CD14-positive monocyte (primary cell): Measurements from ENCODE around the gene NACAD. TPM values are rescaled to one million over a fixed set of nuclear protein-coding genes. Genes with fewer than 3 reads are reported as not detected.

ENCODE experiments used
- DNase-seq, 3 donors: peaks; one replicate each; pipeline ENCODE4 v3.0.0-alpha.2; 2011 to 2022
- H2AFZ ChIP-seq: 2 replicates; pipeline ENCODE4 v1.6.0; 2012; ENCODE audit warnings: mild to moderate bottlenecking, low read depth, low read length, inconsistent platforms; ENCODE audit not compliant: insufficient read depth, poor library complexity, severe bottlenecking
- H3K27ac ChIP-seq, 2 donors: 1 replicate in 1 of 2; 2 replicates in 1 of 2; pipeline ENCODE4 v1.5.1; 2012 to 2013; ENCODE audit warnings: low read length in 2 of 2, control low read depth in 1 of 2, inconsistent platforms in 1 of 2, low read depth in 1 of 2, mild to moderate bottlenecking in 1 of 2
- H3K27me3 ChIP-seq, 2 donors: one replicate each; pipeline versions ENCODE4 v1.6.0 to v1.6.1; 2011 to 2013; ENCODE audit warnings: low read length in 2 of 2; ENCODE audit not compliant: control insufficient read depth in 2 of 2, insufficient read depth in 2 of 2
- H3K36me3 ChIP-seq, 2 donors: replicated peaks in 1 of 2; 1 replicate in 1 of 2; 2 replicates in 1 of 2; pipeline versions ENCODE4 v1.5.1 to v1.6.1; 2012 to 2013; ENCODE audit warnings: low read length in 2 of 2, control low read depth in 1 of 2, inconsistent platforms in 1 of 2, mild to moderate bottlenecking in 1 of 2; ENCODE audit not compliant: insufficient read depth in 2 of 2, control insufficient read depth in 1 of 2
- H3K4me1 ChIP-seq, 2 donors: 1 replicate in 1 of 2; 2 replicates in 1 of 2; pipeline versions ENCODE4 v1.5.1 to v1.6.1; 2012 to 2013; ENCODE audit warnings: low read length in 2 of 2, control low read depth in 1 of 2, inconsistent platforms in 1 of 2, mild to moderate bottlenecking in 1 of 2, moderate library complexity in 1 of 2; ENCODE audit not compliant: insufficient read depth in 2 of 2, control insufficient read depth in 1 of 2
- H3K4me2 ChIP-seq: replicated peaks from 2 replicates; pipeline ENCODE3; 2012; ENCODE audit warnings: low read length, moderate library complexity, mild to moderate bottlenecking; ENCODE audit not compliant: poor library complexity, severe bottlenecking; ENCODE audit errors: extremely low read depth
- H3K4me3 ChIP-seq, 3 experiments: fragments of 200-600 bp in 1 of 3; sonication (generic) in 1 of 3; replicated peaks in 1 of 3; 1 replicate in 2 of 3; 2 replicates in 1 of 3; pipeline ENCODE4 v1.5.1; 2011 to 2013; ENCODE audit warnings: low read length in 3 of 3, mild to moderate bottlenecking in 3 of 3, control low read depth in 2 of 3, low read depth in 2 of 3, inconsistent platforms in 1 of 3, moderate library complexity in 1 of 3
- H3K79me2 ChIP-seq: 2 replicates; pipeline ENCODE4 v1.6.0; 2012; ENCODE audit warnings: mild to moderate bottlenecking, control low read depth, inconsistent platforms, low read length, moderate library complexity; ENCODE audit not compliant: insufficient read depth
- H3K9ac ChIP-seq: 2 replicates; pipeline ENCODE4 v1.6.0; 2017; ENCODE audit warnings: low read length, mild to moderate bottlenecking; ENCODE audit not compliant: insufficient read depth, poor library complexity, severe bottlenecking
- H3K9me3 ChIP-seq, 2 donors: replicated peaks in 1 of 2; 1 replicate in 1 of 2; 2 replicates in 1 of 2; pipeline versions ENCODE4 v1.5.1 to v1.6.1; 2012 to 2013; ENCODE audit warnings: low read length in 2 of 2, control low read depth in 1 of 2; ENCODE audit not compliant: control insufficient read depth in 1 of 2, insufficient read depth in 1 of 2
- H4K20me1 ChIP-seq: 2 replicates; pipeline ENCODE4 v1.6.0; 2012; ENCODE audit warnings: mild to moderate bottlenecking, low read length, control low read depth, moderate library complexity; ENCODE audit not compliant: insufficient read depth
- H3K27ac Mint-ChIP-seq, 7 donors: one replicate each; pipeline ENCODE4 v1.8.0; 2020; ENCODE audit warnings: mild to moderate bottlenecking in 7 of 7, mixed read lengths in 7 of 7, moderate library complexity in 6 of 7, inconsistent platforms in 2 of 7
- H3K27me3 Mint-ChIP-seq, 3 donors: one replicate each; pipeline ENCODE4 v1.8.0; 2021 to 2022; ENCODE audit warnings: low read depth in 3 of 3, mild to moderate bottlenecking in 3 of 3, mixed read lengths in 3 of 3, moderate library complexity in 3 of 3, inconsistent platforms in 1 of 3
- H3K36me3 Mint-ChIP-seq, 2 donors: one replicate each; pipeline ENCODE4 v1.8.0; 2020; ENCODE audit warnings: mixed read lengths in 2 of 2, inconsistent platforms in 1 of 2, mild to moderate bottlenecking in 1 of 2
- H3K4me1 Mint-ChIP-seq: one replicate; pipeline ENCODE4 v1.8.0; 2020; ENCODE audit warnings: mild to moderate bottlenecking, mixed read lengths
- H3K4me3 Mint-ChIP-seq, 2 donors: one replicate each; pipeline ENCODE4 v1.8.0; 2020; ENCODE audit warnings: mild to moderate bottlenecking in 2 of 2, mixed read lengths in 2 of 2, moderate library complexity in 1 of 2
- H3K9me3 Mint-ChIP-seq, 7 donors: one replicate each; pipeline ENCODE4 v1.8.0; 2020 to 2022; ENCODE audit warnings: mixed read lengths in 7 of 7, mild to moderate bottlenecking in 6 of 7, moderate library complexity in 6 of 7, inconsistent platforms in 2 of 7
- WGBS: methylation state at CpG from one replicate; pipeline ENCODE4 v1.1.5; 2013; ENCODE audit warnings: missing lambda C conversion rate; ENCODE audit not compliant: insufficient coverage; 5-methylcytosine and 5-hydroxymethylcytosine counted together
- intact Hi-C, 2 donors: fragments of 100-400 bp; cut with micrococcal nuclease; formaldehyde crosslinking; loops; one replicate each; pipeline versions ENCODE4 v1.15.0 to v1.15.1; 2023
- polyA plus RNA-seq, 3 donors: library from polyadenylated mRNA; depleted of rRNA in 1 of 3; unstranded in 2 of 3; stranded (reverse) in 1 of 3; fragments of 300-500 nt in 2 of 3; fragments of >200 nt in 1 of 3; fragmentation: Illumina TruSeq in 2 of 3; gene quantifications; 1 replicate in 2 of 3; 2 replicates in 1 of 3; pipeline ENCODE4 v1.2.3, GENCODE V29; 2012 to 2021
- TF ChIP-seq, protein P1 (sequence below): fragments of 200-600 bp; IDR thresholded peaks from one replicate; pipeline ENCODE4 v1.8.0; 2022; ENCODE audit warnings: antibody characterized with exemption, mild to moderate bottlenecking

The NACAD gene
- polyA plus RNA-seq, 3 donors = 0.04 TPM; not detected in 2

- no peak for DNase-seq
- intact Hi-C loops = loop anchor here in 1 of 2 donors (10.0 kb wide), 1 partner anchor 543 kb away; the partner anchor contains the start of gene DDX56
- peaks cover 0 to 8% (median 0%) of the 10 kb centered on the region in 7 donors for H3K9me3 Mint-ChIP-seq
Measured at GRCh38 chr7:45118292-45118691, 29.5 kb upstream of the NACAD start.

DNA sequence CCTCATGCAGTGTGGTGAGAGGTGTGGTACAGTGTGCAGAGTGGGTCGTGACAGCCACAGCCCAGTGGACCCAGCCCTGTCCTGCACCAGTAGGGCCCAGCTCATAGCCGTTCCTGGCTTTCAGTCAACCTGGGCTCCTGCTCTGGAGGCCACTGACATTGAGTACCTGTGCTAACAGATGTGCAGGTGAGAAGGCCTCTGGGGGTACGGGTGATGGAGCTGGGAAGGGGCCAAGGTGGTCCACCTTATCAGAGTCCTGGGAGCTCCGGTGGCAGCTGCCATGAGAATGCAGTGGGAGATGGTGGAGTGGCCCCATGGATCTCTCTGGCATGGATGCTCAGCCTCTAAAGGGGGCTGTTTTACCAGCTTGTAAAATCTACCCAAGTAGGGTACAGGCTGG is 28.8 kb upstream of the NACAD start:
- H3K27ac Mint-ChIP-seq = peak overlapping the region in 1 of 7 donors; percentile 74
- H4K20me1 ChIP-seq = no peaks in the 10 kb centered on the region
- no peaks in the 10 kb centered on the region for H3K36me3 Mint-ChIP-seq
- H3K27me3 ChIP-seq = no peaks in the 10 kb centered on the region
- no peak overlapping the region for H2AFZ ChIP-seq
- no peak overlapping the region for H3K9ac ChIP-seq
- no peaks in the 10 kb centered on the region for H3K79me2 ChIP-seq
- peaks cover 8% of the 10 kb centered on the region for H3K4me1 Mint-ChIP-seq
- no peak overlapping the region for H3K4me3 Mint-ChIP-seq
- peaks cover 0 to 8% (median 0%) of the 10 kb centered on the region in 7 donors for H3K9me3 Mint-ChIP-seq
- no peak overlapping the region for H3K4me2 ChIP-seq
- no peak overlapping the region for H3K27ac ChIP-seq
- no peak overlapping the region for H3K4me3 ChIP-seq
- intact Hi-C loops = loop anchor here in 1 of 2 donors (10.0 kb wide), 1 partner anchor 543 kb away; the partner anchor contains the start of gene DDX56
- peaks cover 2 to 8% (median 2%) of the 10 kb centered on the region in 3 donors for H3K27me3 Mint-ChIP-seq
- no peaks in the 10 kb centered on the region for H3K9me3 ChIP-seq
- no peak for DNase-seq
- WGBS = 64% methylated on average over 4 of the region's 4 CpGs
- no peaks in the 10 kb centered on the region for H3K36me3 ChIP-seq
- TF ChIP-seq, protein P1, sequence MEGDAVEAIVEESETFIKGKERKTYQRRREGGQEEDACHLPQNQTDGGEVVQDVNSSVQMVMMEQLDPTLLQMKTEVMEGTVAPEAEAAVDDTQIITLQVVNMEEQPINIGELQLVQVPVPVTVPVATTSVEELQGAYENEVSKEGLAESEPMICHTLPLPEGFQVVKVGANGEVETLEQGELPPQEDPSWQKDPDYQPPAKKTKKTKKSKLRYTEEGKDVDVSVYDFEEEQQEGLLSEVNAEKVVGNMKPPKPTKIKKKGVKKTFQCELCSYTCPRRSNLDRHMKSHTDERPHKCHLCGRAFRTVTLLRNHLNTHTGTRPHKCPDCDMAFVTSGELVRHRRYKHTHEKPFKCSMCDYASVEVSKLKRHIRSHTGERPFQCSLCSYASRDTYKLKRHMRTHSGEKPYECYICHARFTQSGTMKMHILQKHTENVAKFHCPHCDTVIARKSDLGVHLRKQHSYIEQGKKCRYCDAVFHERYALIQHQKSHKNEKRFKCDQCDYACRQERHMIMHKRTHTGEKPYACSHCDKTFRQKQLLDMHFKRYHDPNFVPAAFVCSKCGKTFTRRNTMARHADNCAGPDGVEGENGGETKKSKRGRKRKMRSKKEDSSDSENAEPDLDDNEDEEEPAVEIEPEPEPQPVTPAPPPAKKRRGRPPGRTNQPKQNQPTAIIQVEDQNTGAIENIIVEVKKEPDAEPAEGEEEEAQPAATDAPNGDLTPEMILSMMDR = no peak
- peaks cover 0 to 7% of the 10 kb centered on the region in 2 donors for H3K4me1 ChIP-seq

More at GRCh38 chr7:45118292-45118691, 29.5 kb upstream of the NACAD start:
- H3K4me1 ChIP-seq = peaks cover 0 to 7% of the 10 kb centered on the region in 2 donors
- Mint-ChIP-seq H3K4me3 (no peak overlapping the region), H3K36me3 (no peaks in the 10 kb centered on the region), H3K27ac (no peak overlapping the region), H3K27me3 (peaks cover 2 to 8% (median 2%) of the 10 kb centered on the region in 3 donors), H3K4me1 (peaks cover 8% of the 10 kb centered on the region)
- H4K20me1 ChIP-seq = no peaks in the 10 kb centered on the region
- 83% methylated on average over 1 of the region's 4 CpGs for WGBS
- H3K27ac ChIP-seq = no peak overlapping the region
- no peaks in the 10 kb centered on the region for H3K36me3 ChIP-seq
- no peak overlapping the region for H3K4me2 ChIP-seq
- no peaks in the 10 kb centered on the region for H3K79me2 ChIP-seq
- TF ChIP-seq, protein P1 = no peak
- no peaks in the 10 kb centered on the region for H3K9me3 ChIP-seq
- H3K27me3 ChIP-seq = no peaks in the 10 kb centered on the region
- H3K9ac ChIP-seq = no peak overlapping the region
- H2AFZ ChIP-seq = no peak overlapping the region
- no peak overlapping the region for H3K4me3 ChIP-seq
